Left ventricle myocardium inferior (tissue), 1 donor: Measurements from ENCODE around the gene NBAS. TPM values are rescaled to one million over a fixed set of nuclear protein-coding genes. Genes with fewer than 3 reads are reported as not detected.

Source experiments
- DNase-seq: peaks from one replicate; pipeline ENCODE4 v3.0.0-alpha.2; 2020
- H3K27ac ChIP-seq: fragments of 200-600 bp; replicated peaks from 2 replicates; pipeline ENCODE4 v1.8.0; 2021
- H3K27me3 ChIP-seq: fragments of 200-600 bp; 2 replicates; pipeline ENCODE4 v1.8.0; 2021; ENCODE audit warnings: low read depth
- H3K36me3 ChIP-seq: fragments of 200-600 bp; 2 replicates; pipeline ENCODE4 v1.8.0; 2021
- H3K4me1 ChIP-seq: fragments of 200-600 bp; 2 replicates; pipeline ENCODE4 v1.8.0; 2021
- H3K4me3 ChIP-seq: fragments of 200-600 bp; 2 replicates; pipeline ENCODE4 v1.8.0; 2021; ENCODE audit warnings: mild to moderate bottlenecking, moderate library complexity
- H3K9me3 ChIP-seq: fragments of 200-600 bp; replicated peaks from 2 replicates; pipeline ENCODE4 v1.8.0; 2021
- intact Hi-C: fragments of 100-400 bp; cut with micrococcal nuclease; formaldehyde crosslinking; loops from one replicate; pipeline ENCODE4 v1.11.0; 2022
- total RNA-seq: library from RNA; stranded (reverse); fragmentation: NEBNext Ultra II Directional; extraction: Animal tissue kit (Norgen Biotek cat#: 25700); gene quantifications from one replicate; pipeline ENCODE4 v1.2.1, GENCODE V29; 2021
- TF ChIP-seq, protein P1 (sequence below): fragments of 200-600 bp; IDR thresholded peaks from 2 replicates; pipeline ENCODE4 v1.8.0; 2021; ENCODE audit warnings: antibody characterized with exemption, mild to moderate bottlenecking, borderline replicate concordance
- donor health status: DM: no; HTN: yes; CAD: no; lungs with severe emphysema.

Gene NBAS
- total RNA-seq, 1 donor from 2014 or later: 50.6 TPM

DNA sequence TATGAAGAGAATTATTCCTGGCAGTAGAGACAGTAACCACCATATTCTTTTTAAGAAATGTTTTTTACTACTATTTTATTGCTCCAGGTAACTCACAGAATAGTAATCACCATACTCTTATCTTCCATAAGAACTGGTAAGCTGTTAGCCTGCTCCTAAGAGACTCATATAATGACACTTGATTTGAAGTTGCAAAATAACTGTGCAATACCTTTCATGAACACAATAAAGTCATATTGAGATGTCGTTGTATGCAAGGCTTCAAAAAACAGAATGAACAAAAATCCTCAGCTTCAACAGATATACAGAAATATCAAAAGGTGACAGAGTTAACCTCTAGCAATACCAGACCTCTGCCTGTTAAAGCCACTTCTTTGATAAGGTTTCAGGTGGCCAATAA, 360.1 kb downstream of the NBAS start:
- Histone ChIP-seq H3K9me3 (no peaks in the 10 kb centered on the region), H3K36me3 (peaks cover 8% of the 10 kb centered on the region), H3K4me1 (no peaks in the 10 kb centered on the region), H3K4me3 (no peak overlapping the region), H3K27me3 (no peaks in the 10 kb centered on the region), H3K27ac (no peak overlapping the region)
- no peak for DNase-seq
- TF ChIP-seq, protein P1, sequence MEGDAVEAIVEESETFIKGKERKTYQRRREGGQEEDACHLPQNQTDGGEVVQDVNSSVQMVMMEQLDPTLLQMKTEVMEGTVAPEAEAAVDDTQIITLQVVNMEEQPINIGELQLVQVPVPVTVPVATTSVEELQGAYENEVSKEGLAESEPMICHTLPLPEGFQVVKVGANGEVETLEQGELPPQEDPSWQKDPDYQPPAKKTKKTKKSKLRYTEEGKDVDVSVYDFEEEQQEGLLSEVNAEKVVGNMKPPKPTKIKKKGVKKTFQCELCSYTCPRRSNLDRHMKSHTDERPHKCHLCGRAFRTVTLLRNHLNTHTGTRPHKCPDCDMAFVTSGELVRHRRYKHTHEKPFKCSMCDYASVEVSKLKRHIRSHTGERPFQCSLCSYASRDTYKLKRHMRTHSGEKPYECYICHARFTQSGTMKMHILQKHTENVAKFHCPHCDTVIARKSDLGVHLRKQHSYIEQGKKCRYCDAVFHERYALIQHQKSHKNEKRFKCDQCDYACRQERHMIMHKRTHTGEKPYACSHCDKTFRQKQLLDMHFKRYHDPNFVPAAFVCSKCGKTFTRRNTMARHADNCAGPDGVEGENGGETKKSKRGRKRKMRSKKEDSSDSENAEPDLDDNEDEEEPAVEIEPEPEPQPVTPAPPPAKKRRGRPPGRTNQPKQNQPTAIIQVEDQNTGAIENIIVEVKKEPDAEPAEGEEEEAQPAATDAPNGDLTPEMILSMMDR: no peak
- intact Hi-C loops: no loop called here

DNA sequence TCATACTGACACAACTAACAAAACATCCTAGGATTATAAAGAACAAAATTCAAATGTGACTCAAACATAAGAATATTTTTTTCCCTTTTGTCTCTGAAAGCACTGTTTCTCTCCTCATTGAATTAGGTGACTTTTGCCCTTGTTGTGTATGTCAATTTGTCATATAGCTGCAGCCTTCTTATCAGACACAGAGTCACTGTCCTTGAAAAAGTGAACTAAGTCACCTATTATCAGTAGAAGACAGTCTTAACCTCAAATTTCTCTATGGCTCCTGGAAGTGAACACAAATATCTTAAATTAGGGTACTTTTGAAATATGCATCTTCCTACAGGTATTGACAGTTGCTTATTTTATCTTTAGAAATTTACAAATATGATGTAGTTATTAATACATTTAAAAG, 360.6 kb downstream of the NBAS start:
- H3K4me1 ChIP-seq: no peaks in the 10 kb centered on the region
- H3K27me3 ChIP-seq: no peaks in the 10 kb centered on the region
- intact Hi-C loops: no loop called here
- no peak overlapping the region for H3K4me3 ChIP-seq
- H3K27ac ChIP-seq: no peak overlapping the region
- no peaks in the 10 kb centered on the region for H3K9me3 ChIP-seq
- no peak for DNase-seq
- H3K36me3 ChIP-seq: peaks cover 4% of the 10 kb centered on the region
- TF ChIP-seq, protein P1: no peak

GRCh38 chr2:15198051-15198450, 363.1 kb downstream of the NBAS start:
- no peak for DNase-seq
- H3K9me3 ChIP-seq: no peaks in the 10 kb centered on the region
- H3K4me3 ChIP-seq: no peak overlapping the region
- no peaks in the 10 kb centered on the region for H3K27me3 ChIP-seq
- intact Hi-C loops: no loop called here
- no peaks in the 10 kb centered on the region for H3K4me1 ChIP-seq
- H3K27ac ChIP-seq: no peak overlapping the region
- no peaks in the 10 kb centered on the region for H3K36me3 ChIP-seq
- TF ChIP-seq, protein P1: no peak

GRCh38 chr2:15195813-15196212, 365.3 kb downstream of the NBAS start:
- no peaks in the 10 kb centered on the region for H3K9me3 ChIP-seq
- H3K27ac ChIP-seq: no peak overlapping the region
- no peak overlapping the region for H3K4me3 ChIP-seq
- H3K36me3 ChIP-seq: no peaks in the 10 kb centered on the region
- intact Hi-C loops: no loop called here
- TF ChIP-seq, protein P1: no peak
- H3K4me1 ChIP-seq: no peaks in the 10 kb centered on the region
- DNase-seq: no peak
- no peaks in the 10 kb centered on the region for H3K27me3 ChIP-seq

- H3K4me3 ChIP-seq: no peak overlapping the region
- TF ChIP-seq, protein P1: no peak
- peaks cover 28% of the 10 kb centered on the region for H3K36me3 ChIP-seq
- no peak for DNase-seq
- H3K9me3 ChIP-seq: no peaks in the 10 kb centered on the region
- no peak overlapping the region for H3K27ac ChIP-seq
- no peaks in the 10 kb centered on the region for H3K4me1 ChIP-seq
- intact Hi-C loops: no loop called here
- H3K27me3 ChIP-seq: no peaks in the 10 kb centered on the region
Measured at GRCh38 chr2:15191789-15192188, 369.3 kb downstream of the NBAS start.

DNA sequence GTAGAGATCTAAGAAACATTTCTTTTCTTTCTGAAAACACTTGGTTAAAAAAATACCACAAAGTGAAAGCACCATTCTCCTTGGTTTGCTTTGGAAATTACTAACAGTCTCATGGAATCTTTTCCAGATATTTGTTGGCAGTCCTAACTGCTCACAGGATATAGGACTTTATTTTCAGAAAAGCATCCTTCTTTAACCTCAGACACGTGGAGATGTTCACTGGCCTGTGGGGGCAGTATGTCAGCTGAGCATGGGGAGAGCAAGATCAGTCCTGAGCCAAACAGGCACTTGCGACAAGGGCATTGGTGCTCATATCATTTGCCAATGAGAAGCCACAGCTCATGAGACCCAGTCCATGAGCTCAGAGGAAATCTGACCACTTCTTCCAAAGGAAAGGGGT, 371.9 kb downstream of the NBAS start:
- H3K27ac ChIP-seq: no peak overlapping the region
- intact Hi-C loops: no loop called here
- no peak for DNase-seq
- no peak overlapping the region for H3K4me3 ChIP-seq
- H3K27me3 ChIP-seq: no peaks in the 10 kb centered on the region
- no peaks in the 10 kb centered on the region for H3K4me1 ChIP-seq
- peaks cover 47% of the 10 kb centered on the region for H3K36me3 ChIP-seq
- TF ChIP-seq, protein P1: no peak
- H3K9me3 ChIP-seq: no peaks in the 10 kb centered on the region
